DOHH2 (cell line): Measurements from ENCODE around the gene H6PD.

Source experiments
- CTCF ChIP-seq: fragments of 200-600 bp; sonication (generic); IDR thresholded peaks from one replicate; pipeline ENCODE4 v1.5.1; 2014; ENCODE audit warnings: antibody characterized with exemption, mild to moderate bottlenecking, low read depth, low read length; ENCODE audit not compliant: poor library complexity, severe bottlenecking
- EZH2phosphoT487 ChIP-seq: fragments of 200-600 bp; sonication (generic); IDR thresholded peaks from 2 replicates; pipeline ENCODE4 v1.6.1; 2017; ENCODE audit warnings: borderline replicate concordance, mild to moderate bottlenecking, antibody characterized with exemption, low read length, moderate library complexity, mixed read lengths

- TF ChIP-seq CTCF, result no peak
- TF ChIP-seq EZH2phosphoT487, result no peak
These were observed 45.7 kb downstream of the H6PD start for GRCh38 chr1:9280015-9280860.
